ENCODE data around the gene KCTD5.
"Not testable (repeated sequence)": the region's sequence is repeated elsewhere in the genome, so short reads cannot be mapped to it uniquely, and the experiment has no call there.

Gene KCTD5

GRCh38 chr16:2664574-2664982 lies 17.7 kb upstream of the KCTD5 start:
- no peak overlapping the region for H3K4me3 Mint-ChIP-seq
- H3K27me3 Mint-ChIP-seq, result no peaks in the 10 kb centered on the region
- no peak overlapping the region for H3K27ac Mint-ChIP-seq
- peaks cover 47% of the 10 kb centered on the region for H3K4me1 Mint-ChIP-seq
- H3K9me3 Mint-ChIP-seq, result no peaks in the 10 kb centered on the region
- H3K36me3 Mint-ChIP-seq, result peaks cover 6% of the 10 kb centered on the region

GRCh38 chr16:2666671-2667070 lies 15.7 kb upstream of the KCTD5 start:
- not testable (repeated sequence) for H3K9me3 Mint-ChIP-seq, H3K4me3 Mint-ChIP-seq, H3K27me3 Mint-ChIP-seq, H3K27ac Mint-ChIP-seq, H3K36me3 Mint-ChIP-seq
- H3K4me1 Mint-ChIP-seq, result peaks cover 50% of the 10 kb centered on the region

GRCh38 chr16:2669587-2669986 lies 12.7 kb upstream of the KCTD5 start:
- Mint-ChIP-seq H3K4me1 (peaks cover 37% of the 10 kb centered on the region), H3K4me3 (peak overlapping the region; percentile 73)
- not testable (repeated sequence) for H3K36me3 Mint-ChIP-seq, H3K27me3 Mint-ChIP-seq, H3K27ac Mint-ChIP-seq, H3K9me3 Mint-ChIP-seq

GRCh38 chr16:2670017-2670416 lies 12.3 kb upstream of the KCTD5 start:
- not testable (repeated sequence) for H3K27me3 Mint-ChIP-seq, H3K36me3 Mint-ChIP-seq, H3K9me3 Mint-ChIP-seq
- Mint-ChIP-seq H3K4me3 (peak overlapping the region; percentile 73), H3K27ac (peak overlapping the region; percentile 59), H3K4me1 (peaks cover 36% of the 10 kb centered on the region)

- H3K4me3 Mint-ChIP-seq, result not testable (repeated sequence)
- H3K4me1 Mint-ChIP-seq, result peaks cover 36% of the 10 kb centered on the region
Observed at GRCh38 chr16:2671193-2671592, 11.1 kb upstream of the KCTD5 start.

GRCh38 chr16:2671741-2672140 lies 10.6 kb upstream of the KCTD5 start:
- no peaks in the 10 kb centered on the region for H3K9me3 Mint-ChIP-seq
- peaks cover 36% of the 10 kb centered on the region for H3K4me1 Mint-ChIP-seq
- H3K27me3 Mint-ChIP-seq, result no peaks in the 10 kb centered on the region
- peaks cover 4% of the 10 kb centered on the region for H3K36me3 Mint-ChIP-seq
- no peak overlapping the region for H3K27ac Mint-ChIP-seq
- peak overlapping the region; percentile 88 for H3K4me3 Mint-ChIP-seq

More at GRCh38 chr16:2671193-2671592, 11.1 kb upstream of the KCTD5 start:
- not testable (repeated sequence) for H3K36me3 Mint-ChIP-seq, H3K27me3 Mint-ChIP-seq, H3K27ac Mint-ChIP-seq, H3K9me3 Mint-ChIP-seq

GRCh38 chr16:2673066-2673999 lies 9.0 kb upstream of the KCTD5 start:
- Mint-ChIP-seq H3K4me1 (peaks cover 36% of the 10 kb centered on the region), H3K27ac (peak overlapping the region; percentile 70), H3K4me3 (peak overlapping the region; percentile 85), H3K36me3 (peaks cover 4% of the 10 kb centered on the region), H3K27me3 (no peaks in the 10 kb centered on the region), H3K9me3 (no peaks in the 10 kb centered on the region)

- Mint-ChIP-seq H3K36me3 (no peaks in the 10 kb centered on the region), H3K4me1 (peaks cover 22% of the 10 kb centered on the region), H3K9me3 (no peaks in the 10 kb centered on the region), H3K4me3 (peak overlapping the region; percentile 44), H3K27ac (no peak overlapping the region), H3K27me3 (no peaks in the 10 kb centered on the region)
Observed at GRCh38 chr16:2675021-2675420, 7.3 kb upstream of the KCTD5 start.

GRCh38 chr16:2675714-2676113 lies 6.6 kb upstream of the KCTD5 start:
- Mint-ChIP-seq H3K4me1 (peaks cover 15% of the 10 kb centered on the region), H3K27me3 (no peaks in the 10 kb centered on the region), H3K36me3 (no peaks in the 10 kb centered on the region), H3K27ac (no peak overlapping the region), H3K9me3 (no peaks in the 10 kb centered on the region), H3K4me3 (no peak overlapping the region)

GRCh38 chr16:2676937-2677336 lies 5.4 kb upstream of the KCTD5 start:
- H3K9me3 Mint-ChIP-seq, H3K27me3 Mint-ChIP-seq, H3K27ac Mint-ChIP-seq, H3K4me3 Mint-ChIP-seq, H3K36me3 Mint-ChIP-seq: not testable (repeated sequence)
- H3K4me1 Mint-ChIP-seq, result peaks cover 11% of the 10 kb centered on the region

GRCh38 chr16:2678206-2678965 lies 3.9 kb upstream of the KCTD5 start:
- H3K27me3 Mint-ChIP-seq, H3K4me3 Mint-ChIP-seq, H3K4me1 Mint-ChIP-seq, H3K9me3 Mint-ChIP-seq, H3K27ac Mint-ChIP-seq, H3K36me3 Mint-ChIP-seq: not testable (repeated sequence)

- peaks cover 11% of the 10 kb centered on the region for H3K4me1 Mint-ChIP-seq
- H3K27ac Mint-ChIP-seq, H3K4me3 Mint-ChIP-seq, H3K9me3 Mint-ChIP-seq, H3K27me3 Mint-ChIP-seq, H3K36me3 Mint-ChIP-seq: not testable (repeated sequence)
Observed at GRCh38 chr16:2679902-2680301, 2.4 kb upstream of the KCTD5 start.

GRCh38 chr16:2680360-2680759 lies 2.0 kb upstream of the KCTD5 start:
- H3K36me3 Mint-ChIP-seq, H3K9me3 Mint-ChIP-seq, H3K27me3 Mint-ChIP-seq: not testable (repeated sequence)
- Mint-ChIP-seq H3K4me1 (peaks cover 12% of the 10 kb centered on the region), H3K4me3 (peak overlapping the region; percentile 42), H3K27ac (peak overlapping the region; percentile 41)

GRCh38 chr16:2683041-2683440 lies 718 bp downstream of the KCTD5 start:
- Mint-ChIP-seq H3K4me3 (peak overlapping the region; percentile 100), H3K4me1 (peaks cover 27% of the 10 kb centered on the region)
- not testable (repeated sequence) for H3K27ac Mint-ChIP-seq, H3K27me3 Mint-ChIP-seq, H3K9me3 Mint-ChIP-seq, H3K36me3 Mint-ChIP-seq

GRCh38 chr16:2686075-2686474 lies 3.8 kb downstream of the KCTD5 start:
- not testable (repeated sequence) for H3K27me3 Mint-ChIP-seq, H3K27ac Mint-ChIP-seq, H3K36me3 Mint-ChIP-seq, H3K4me3 Mint-ChIP-seq, H3K9me3 Mint-ChIP-seq
- peaks cover 27% of the 10 kb centered on the region for H3K4me1 Mint-ChIP-seq

GRCh38 chr16:2686912-2687507 lies 4.7 kb downstream of the KCTD5 start:
- no peaks in the 10 kb centered on the region for H3K27me3 Mint-ChIP-seq
- H3K9me3 Mint-ChIP-seq, result no peaks in the 10 kb centered on the region
- H3K4me1 Mint-ChIP-seq, result peaks cover 24% of the 10 kb centered on the region
- H3K4me3 Mint-ChIP-seq, result peak overlapping the region; percentile 72
- peaks cover 2% of the 10 kb centered on the region for H3K36me3 Mint-ChIP-seq
- H3K27ac Mint-ChIP-seq, result peak overlapping the region; percentile 72
